Fibroblast of pulmonary artery (primary cell): ENCODE measurements around the gene ADCY6.

ENCODE experiments used
- DNase-seq: peaks from one replicate; pipeline ENCODE4 v3.0.0-alpha.2; 2010; ENCODE audit warnings: low read depth
- H3K4me3 ChIP-seq: replicated peaks from 2 replicates; pipeline ENCODE4 v1.5.1; 2011; ENCODE audit warnings: low read depth, mild to moderate bottlenecking, control low read depth, low read length, moderate library complexity
- CTCF ChIP-seq: IDR thresholded peaks from 2 replicates; pipeline ENCODE4 v1.5.1; 2011; ENCODE audit warnings: mild to moderate bottlenecking, control low read depth, low read length, inconsistent platforms; ENCODE audit errors: missing control alignments

Gene ADCY6

GRCh38 chr12:48793696-48794095 lies 4.8 kb upstream of the ADCY6 start:
- TF ChIP-seq CTCF: no peak
- H3K4me3 ChIP-seq: no peak overlapping the region
- DNase-seq: no peak

DNA sequence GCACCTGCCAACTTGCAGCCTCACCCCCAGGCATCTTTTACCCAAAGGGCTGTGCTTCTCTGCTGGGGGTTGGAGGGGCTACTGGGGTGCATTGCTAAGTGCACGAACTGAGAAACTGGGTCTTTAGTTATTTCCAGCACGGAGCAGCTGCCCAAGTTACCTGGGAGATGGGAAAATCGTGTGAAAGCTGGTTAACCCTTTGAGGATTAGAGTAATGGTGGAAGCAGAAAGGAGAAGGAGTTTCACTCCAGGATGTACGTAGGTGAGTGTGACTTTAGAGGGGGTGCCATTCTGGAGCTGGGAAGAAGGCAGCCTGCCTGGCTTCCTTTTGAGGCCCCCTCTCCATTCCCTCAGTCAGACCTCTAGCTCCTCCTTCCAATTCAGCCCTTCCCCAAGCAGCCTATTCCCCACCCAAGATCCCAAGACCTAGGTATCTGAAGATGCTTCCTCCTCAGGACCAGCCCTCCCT lies 1.0 kb upstream of the ADCY6 start:
- no peak for TF ChIP-seq CTCF
- no peak for DNase-seq
- no peak overlapping the region for H3K4me3 ChIP-seq

- DNase-seq: no peak
- TF ChIP-seq CTCF: no peak
- H3K4me3 ChIP-seq: peak overlapping the region; percentile 76
Observed at GRCh38 chr12:48788524-48788853, 400 bp downstream of the ADCY6 start.

DNA sequence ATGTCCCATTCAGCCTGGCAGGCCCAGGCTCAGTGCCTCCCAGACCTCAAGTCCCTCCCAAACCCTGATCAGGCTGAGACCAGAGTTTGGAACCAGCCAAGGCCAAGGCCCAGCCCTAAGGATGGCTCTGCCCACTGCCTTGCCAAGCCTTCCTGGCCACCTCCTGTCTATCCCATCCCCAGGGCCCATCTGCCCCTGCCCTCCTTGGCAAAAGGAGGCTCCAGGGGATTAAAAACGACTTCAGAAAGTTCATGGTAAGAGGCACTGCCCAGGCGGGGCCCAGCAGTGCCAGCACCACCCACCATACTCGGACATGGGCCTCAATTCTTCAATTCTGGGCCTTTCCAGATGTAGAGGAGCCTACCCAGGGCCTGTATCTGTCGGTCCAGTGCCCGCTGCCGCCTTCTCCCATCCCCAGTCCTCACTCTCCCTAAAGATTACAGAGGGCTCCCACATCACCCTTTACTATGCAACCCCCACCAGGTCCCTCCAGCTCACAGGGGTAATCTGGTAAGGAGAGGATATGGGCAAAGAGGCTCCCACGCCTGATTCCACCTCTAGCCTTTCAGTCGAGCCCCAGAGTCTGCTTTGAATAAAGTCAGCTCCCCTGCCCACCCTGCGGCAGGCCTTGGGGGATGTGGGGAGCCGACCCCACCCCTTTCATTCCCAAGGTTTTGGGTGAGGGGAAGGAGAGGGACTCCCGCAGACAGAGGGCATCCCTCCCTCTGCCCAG lies 932 bp downstream of the ADCY6 start:
- TF ChIP-seq CTCF: no peak
- H3K4me3 ChIP-seq: peak overlapping the region; percentile 76
- no peak for DNase-seq

DNA sequence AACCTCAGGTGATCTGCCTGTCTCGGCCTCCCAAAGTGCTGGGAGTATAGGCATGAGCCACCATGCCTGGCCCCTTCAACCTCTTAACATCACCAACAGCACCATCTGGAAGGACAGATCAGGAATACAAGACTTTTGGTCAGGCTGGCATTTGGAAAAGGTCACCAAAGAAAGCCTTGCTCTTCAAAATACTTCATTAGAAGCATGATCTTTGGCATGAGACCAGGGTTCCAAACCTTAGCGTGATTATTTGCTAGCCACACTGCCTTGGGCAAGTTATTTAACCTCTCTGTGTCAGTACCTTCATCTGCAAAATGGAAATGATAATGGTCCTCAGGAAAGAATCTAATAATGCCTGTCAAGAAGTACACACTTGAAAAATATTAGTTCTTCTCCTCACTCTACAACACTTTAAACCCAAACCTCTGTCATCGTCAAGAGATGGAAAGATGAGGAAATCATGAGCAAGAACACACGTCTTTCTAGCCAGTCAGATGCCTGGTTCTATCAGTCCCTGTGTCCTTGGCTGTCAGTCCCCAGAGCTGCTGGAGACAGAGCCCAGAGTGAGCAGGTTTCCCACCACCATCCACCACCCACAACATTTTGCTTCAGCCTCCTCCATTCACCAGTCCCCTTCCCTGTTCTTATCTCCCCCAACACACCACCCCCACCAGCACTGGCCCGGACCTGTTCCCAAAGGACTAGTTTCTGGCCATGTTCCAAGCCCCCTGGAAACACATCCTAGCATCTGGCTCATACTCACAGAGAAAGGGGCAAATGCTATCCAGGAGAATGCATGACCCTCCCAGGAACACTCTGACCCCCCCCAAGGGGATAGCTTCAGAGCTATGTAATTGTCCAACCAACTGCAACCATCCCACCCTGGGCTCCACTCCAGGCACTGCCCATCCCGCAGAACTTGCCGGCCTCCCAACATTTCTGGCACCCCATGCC lies 2.0 kb downstream of the ADCY6 start:
- no peak for TF ChIP-seq CTCF
- DNase-seq: peak; percentile 46

DNA sequence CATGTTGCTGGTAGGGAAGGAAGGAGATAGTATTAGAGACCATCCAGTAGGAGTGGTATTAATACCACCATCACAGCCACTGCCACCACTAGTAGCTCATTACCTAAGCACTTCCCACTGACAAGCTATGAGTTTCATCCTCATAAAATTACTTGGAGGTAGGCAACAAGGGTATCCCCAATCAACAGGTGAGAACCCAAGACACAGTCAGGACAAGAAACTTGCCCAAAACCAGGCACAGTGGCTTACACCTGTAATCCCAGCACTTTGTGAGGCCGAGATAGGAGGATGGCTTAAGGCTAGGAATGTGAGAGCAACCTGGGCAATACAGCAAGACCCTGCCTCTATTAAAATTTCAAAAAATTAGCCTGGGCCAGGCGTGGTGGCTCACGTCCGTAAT lies 5.5 kb downstream of the ADCY6 start:
- TF ChIP-seq CTCF: no peak
- DNase-seq: no peak
- H3K4me3 ChIP-seq: no peak overlapping the region

More for the DNA sequence above, 2.0 kb downstream of the ADCY6 start:
- peak overlapping the region; percentile 76 for H3K4me3 ChIP-seq
